Fibroblast of mammary gland (primary cell): ENCODE measurements around the gene KIF26A.

Source experiments
- DNase-seq: peaks from one replicate; pipeline ENCODE4 v3.0.0-alpha.2; 2010; ENCODE audit warnings: low read depth
- H3K4me3 ChIP-seq: 2 replicates; pipeline ENCODE4 v1.5.1; 2011; ENCODE audit warnings: low read depth, mild to moderate bottlenecking, low read length, moderate library complexity; ENCODE audit not compliant: control insufficient read depth
- CTCF ChIP-seq: conservative IDR thresholded peaks from 2 replicates; pipeline ENCODE4 v1.5.1; 2011; ENCODE audit warnings: low read depth, low read length, inconsistent platforms; ENCODE audit not compliant: control insufficient read depth, insufficient read depth

KIF26A gene

GRCh38 chr14:104093366-104094055 lies 44.9 kb upstream of the KIF26A start:
- DNase-seq, result no peak
- TF ChIP-seq CTCF, result no peak

GRCh38 chr14:104094056-104094708 lies 44.2 kb upstream of the KIF26A start:
- DNase-seq, result no peak
- no peak overlapping the region for H3K4me3 ChIP-seq
- TF ChIP-seq CTCF, result no peak

More at GRCh38 chr14:104093366-104094055, 44.9 kb upstream of the KIF26A start:
- no peak overlapping the region for H3K4me3 ChIP-seq

DNA sequence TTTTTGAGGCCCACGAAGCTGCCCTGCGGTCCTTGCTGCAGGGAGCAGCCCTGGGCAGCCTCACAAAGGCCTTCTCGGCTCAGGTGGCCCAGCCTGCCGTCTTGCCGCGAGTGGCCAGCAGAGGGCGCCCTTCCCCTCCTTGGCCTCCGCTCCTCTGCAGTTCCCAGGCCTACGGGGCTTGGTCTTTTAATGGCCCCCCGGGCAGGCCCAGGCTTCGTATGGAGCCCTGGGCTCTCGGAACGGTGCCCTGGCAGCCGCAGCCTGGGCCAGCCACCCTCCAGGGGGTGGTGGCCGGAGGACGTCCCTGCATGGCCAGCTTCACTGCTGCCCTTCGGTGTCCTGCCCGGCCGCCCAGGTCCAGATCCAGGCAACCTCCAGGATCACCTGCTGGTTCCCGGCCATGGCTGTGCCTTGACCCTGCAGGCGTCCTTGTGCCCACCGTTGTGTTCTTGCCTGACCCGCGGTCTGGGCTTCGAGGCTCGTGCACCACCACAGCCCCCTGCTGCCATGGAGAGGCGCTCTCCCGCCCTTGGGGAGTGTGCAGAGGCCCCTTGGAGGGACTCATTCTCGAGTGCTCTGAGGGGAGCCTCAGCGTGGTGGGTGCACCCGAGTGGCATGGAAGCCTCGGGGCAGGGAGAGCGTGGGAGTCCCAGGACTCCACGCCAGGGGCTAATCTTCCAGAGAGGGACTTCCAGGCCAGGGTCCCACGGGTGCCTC lies 43.5 kb upstream of the KIF26A start:
- TF ChIP-seq CTCF, result peak; percentile 65
- peak; percentile 28 for DNase-seq

GRCh38 chr14:104095426-104096310 lies 42.7 kb upstream of the KIF26A start:
- no peak for TF ChIP-seq CTCF
- H3K4me3 ChIP-seq, result no peak overlapping the region
- no peak for DNase-seq

More for the DNA sequence above, 43.5 kb upstream of the KIF26A start:
- no peak overlapping the region for H3K4me3 ChIP-seq

DNA sequence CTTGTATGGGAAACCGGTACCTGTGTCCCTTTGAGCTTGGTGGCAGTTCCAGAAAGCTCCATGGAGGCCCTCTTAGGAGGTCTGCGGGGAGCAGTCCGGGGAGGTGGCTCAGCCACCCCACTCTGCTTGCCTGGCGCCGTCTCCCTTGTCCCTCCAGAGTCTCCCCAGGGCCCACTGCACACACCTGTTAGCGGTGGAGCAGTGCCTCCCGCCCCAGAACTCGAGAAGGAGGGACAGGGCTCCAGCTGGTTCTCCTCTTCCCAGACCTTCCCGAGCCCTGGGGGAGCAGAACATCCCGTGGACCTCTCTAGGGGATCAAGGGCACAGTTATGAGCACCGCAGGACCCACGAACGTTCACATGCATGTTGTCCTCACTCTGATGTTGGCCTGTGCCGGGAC lies 42.1 kb upstream of the KIF26A start:
- H3K4me3 ChIP-seq, result no peak overlapping the region
- DNase-seq, result no peak
- no peak for TF ChIP-seq CTCF
